HG03060 (cell line): ENCODE measurements around the gene PNKP.
"Not testable (repeated sequence)": the region's sequence is repeated elsewhere in the genome, so short reads cannot be mapped to it uniquely, and the experiment has no call there.

Source experiments
- ATAC-seq: cut with Tn5 transposase; IDR thresholded peaks from one replicate; pipeline ENCODE4 v1.9.1; 2021; ENCODE audit warnings: low read depth, moderate number of reproducible peaks; ENCODE audit not compliant: unreplicated experiment

The PNKP gene

DNA sequence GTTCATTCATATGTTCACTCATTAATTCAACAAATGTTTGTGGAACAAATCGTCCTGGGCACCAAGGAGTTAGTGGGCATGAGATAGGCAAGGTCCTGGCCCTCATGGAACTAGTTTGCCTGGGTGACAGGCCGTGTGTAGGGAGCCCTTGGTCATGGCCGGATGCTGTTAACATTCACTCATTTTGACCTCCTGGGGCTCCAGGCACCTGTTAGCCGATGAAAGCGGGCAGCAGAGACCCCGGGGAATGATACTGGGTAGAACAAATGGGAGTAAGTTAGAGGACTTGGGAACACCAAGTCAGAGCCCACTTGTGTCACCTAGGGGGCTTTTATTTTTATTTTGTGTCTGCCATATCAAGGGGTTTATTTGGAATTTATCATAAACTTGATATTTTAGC lies 42.7 kb downstream of the PNKP start:
- ATAC-seq: no peak

DNA sequence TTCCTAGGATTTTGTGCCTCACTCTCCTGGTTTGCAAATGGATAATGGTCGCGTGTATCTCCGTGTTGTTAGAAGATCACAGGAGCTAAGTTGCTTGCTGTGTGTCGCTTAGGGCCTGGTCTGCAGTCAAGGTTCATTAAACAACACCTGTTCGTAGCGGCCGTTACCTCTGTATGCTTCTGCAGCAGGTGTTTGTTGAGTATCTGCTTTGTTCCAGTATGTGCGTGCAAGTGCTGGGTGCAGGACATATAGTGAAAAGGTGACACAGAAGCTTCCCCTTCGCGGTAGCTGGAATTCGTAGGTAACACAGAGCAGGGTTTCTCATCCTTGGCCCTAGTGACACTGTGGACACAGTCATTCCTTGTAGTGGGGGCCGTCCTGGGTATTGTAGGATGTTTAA lies 43.9 kb downstream of the PNKP start:
- ATAC-seq: no peak

DNA sequence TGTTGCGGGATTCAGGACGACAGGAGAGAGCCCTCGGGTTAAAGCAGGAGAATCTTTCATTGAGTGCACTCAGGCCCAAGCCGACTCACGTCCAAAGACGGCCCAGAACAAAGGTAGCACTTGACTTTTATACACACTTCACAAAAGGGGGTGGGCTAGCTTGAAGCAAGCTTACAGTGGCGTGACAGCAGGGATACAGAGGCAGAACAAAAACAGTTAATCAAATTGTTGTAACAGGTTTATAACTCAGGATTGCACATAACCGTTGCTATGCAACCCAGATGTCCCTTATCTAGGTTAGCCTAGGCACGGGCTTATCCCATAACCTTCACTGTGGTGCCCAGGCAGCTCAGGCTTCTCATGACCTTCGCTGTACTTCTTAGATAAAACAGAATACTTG lies 47.3 kb downstream of the PNKP start:
- ATAC-seq: no peak

GRCh38 chr19:49819452-49820115 lies 47.8 kb downstream of the PNKP start:
- not testable (repeated sequence) for ATAC-seq

- no peak for ATAC-seq
Observed at GRCh38 chr19:49818649-49819370, 48.6 kb downstream of the PNKP start.

GRCh38 chr19:49817964-49818648 lies 49.3 kb downstream of the PNKP start, which contains the start of gene MED25:
MED25 (plus strand) TSS chr19:49818289; CDS start chr19:49818342, 53 bp downstream.
- peak; percentile 47 for ATAC-seq

DNA sequence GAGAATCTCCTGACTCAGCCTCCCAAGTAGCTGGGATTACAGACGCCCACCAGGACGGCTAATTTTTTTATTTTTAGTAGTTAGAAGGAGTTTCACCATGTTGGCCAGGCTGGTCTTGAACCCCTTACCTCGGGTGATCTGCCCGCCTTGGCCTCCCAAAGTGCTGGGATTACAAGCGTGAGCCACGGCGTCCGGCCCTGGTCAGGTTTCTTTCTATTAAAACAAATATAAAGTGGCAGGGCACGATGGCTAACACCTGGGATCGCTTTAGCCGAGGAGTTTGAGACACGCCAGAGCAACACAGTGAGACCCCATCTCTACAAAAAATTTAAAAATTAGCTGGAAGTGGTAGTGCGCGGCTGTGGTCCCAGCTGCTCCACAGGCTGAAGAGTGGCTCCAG lies 50.8 kb downstream of the PNKP start:
- no peak for ATAC-seq

GRCh38 chr19:49814010-49814409 lies 53.4 kb downstream of the PNKP start:
- no peak for ATAC-seq

GRCh38 chr19:49812997-49813861 lies 54.1 kb downstream of the PNKP start, which contains the start of gene FUZ:
FUZ (minus strand) TSS chr19:49813292; CDS start chr19:49813106, 186 bp downstream.
- ATAC-seq: peak; percentile 37

DNA sequence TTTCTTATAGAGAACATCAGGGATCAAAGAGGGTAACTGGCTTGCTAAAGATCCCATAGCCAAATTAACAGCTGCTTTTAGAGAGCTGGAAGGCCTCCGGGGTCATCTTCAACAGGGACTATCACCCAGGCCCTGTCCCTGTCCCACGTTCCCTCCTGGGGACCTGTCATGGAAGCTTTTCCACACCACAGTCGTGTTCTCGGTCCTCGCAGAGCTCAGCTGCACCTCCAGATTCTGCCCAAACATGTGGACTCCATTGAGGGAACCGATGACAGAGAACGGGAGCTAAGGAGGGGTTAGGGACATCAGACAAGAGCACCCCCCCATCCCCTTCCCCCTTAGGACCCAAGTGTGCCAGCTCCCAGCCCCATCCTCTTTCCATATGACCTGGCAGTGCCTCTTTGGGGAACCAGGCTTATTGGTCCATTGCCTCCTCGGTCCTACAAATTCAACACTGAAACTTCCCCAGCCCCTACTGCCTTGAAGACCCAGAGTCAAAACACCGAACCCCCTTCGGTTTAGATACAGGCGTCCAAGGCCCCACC lies 54.9 kb downstream of the PNKP start:
- no peak for ATAC-seq

DNA sequence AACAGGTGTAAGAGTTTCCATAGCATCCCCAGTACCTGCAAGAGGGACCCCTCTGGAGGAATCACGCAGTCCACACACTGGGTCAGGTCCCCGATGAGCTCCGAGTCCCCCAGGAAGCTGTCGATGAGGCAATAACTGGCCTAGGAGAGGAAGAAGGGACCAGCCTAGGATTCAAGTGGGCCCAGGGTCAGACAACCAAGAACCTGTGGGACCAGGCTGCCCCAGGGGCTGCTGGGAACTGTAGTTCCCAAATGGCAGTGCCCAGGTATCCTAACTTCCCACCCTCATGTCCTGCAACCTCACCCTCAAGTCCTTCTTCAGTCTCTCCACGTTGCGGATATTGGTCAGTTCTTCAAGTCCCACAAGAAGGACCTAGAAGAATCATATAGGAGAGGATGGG lies 56.0 kb downstream of the PNKP start:
- no peak for ATAC-seq
